Stimulated activated CD8-positive, alpha-beta memory T cell treated with anti-CD3 and anti-CD28 coated beads, Interleukin-4, amount 100 ng/mL, for 24 hours (primary cell): ENCODE measurements around the gene SHISAL1.

ENCODE experiments used
- DNase-seq: peaks from one replicate; pipeline ENCODE4 v3.0.0-alpha.2; 2020; ENCODE audit warnings: low read depth

Gene SHISAL1

DNA sequence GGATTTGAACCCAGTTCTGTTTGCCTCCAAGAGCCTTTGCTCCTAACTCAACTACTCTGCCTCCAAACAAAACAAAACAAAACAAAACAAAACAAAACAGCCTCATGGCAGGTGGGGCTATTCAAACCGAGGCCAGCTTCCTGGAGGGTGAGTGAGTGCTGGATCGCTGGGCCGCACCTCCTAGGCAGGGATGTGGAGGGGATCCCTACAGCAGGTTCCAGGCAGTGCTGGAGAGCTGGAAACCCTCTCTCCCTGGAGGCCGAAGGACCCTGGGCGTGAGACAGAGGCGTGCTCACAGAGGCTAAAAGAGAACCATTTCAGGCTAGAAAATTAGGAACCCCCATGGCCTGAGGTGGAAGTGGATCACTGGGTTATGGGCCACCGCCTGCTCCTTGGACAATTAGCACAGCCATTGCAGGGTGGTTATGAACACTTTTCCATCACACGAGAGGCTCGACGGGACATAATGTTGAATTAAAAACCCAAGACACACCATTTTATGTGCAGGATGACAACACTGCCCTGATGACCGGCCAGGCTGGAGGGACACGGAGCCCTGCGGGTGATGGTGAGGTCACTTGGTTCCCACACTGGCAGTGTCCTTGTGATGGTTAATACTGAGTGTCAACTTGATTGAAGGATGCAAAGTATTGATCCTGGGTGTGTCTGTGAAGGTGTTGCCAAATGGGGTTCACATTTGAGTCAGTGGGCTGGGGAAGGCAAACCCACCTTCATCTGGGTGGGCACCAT lies 35.2 kb downstream of the SHISAL1 start:
- DNase-seq, result no peak

GRCh38 chr22:44276706-44277356 lies 35.9 kb downstream of the SHISAL1 start:
- DNase-seq, result no peak

GRCh38 chr22:44276041-44276440 lies 36.7 kb downstream of the SHISAL1 start:
- DNase-seq, result no peak

- no peak for DNase-seq
Measured at GRCh38 chr22:44275631-44275995, 37.1 kb downstream of the SHISAL1 start.

DNA sequence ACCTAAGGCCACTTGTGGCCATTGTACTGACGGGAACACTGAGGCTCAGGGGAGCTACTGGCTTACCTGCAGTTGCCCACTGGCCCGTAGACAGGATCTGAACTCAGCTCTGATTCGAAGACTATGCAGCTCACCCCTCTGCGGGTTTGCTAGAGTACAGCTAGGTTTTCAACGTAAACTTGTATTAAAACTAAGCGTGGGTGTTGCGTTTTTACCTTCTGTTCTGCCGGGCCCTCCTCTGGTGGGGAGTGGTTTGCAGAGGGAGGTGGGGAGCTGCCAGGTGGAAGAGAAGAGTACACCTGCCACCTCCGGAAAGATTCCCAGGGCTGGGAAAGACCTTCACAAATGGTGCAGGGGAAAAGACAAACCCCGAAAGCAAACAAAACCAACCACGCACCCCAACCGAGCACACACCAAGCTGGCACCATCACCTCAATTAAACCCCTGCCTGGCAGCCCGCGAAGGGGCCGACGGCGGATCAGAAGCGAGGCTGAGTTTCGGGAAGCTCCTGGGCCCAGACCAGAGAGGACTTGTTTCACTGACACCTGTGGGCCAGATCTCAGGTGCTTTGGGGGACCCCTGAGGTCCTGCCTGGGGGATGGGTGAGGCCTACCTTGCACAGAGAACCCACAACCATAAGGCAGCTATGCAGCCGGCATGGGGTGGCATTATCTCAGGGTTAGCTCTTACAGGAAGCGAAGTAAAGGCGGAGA lies 37.7 kb downstream of the SHISAL1 start:
- no peak for DNase-seq

- DNase-seq, result no peak
Measured at GRCh38 chr22:44273175-44273574, 39.6 kb downstream of the SHISAL1 start.

DNA sequence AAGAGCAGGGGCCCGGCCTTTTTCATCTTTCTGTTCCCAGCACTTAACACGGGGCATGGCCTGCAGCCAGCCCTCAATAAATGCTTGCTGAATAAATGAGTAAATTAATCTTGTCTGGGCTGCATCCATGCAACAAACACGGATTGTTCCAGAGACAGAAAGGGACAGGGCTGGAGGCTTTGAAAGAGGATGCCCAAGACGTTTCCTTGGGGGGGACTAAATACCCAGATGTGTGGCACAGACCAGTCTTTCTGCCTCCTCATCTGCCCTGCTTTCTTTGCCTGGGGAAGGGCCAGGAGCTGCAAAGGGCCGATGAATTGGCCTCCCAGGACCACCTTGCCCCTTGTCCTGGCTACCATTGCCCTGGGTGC lies 40.4 kb downstream of the SHISAL1 start:
- DNase-seq, result no peak

GRCh38 chr22:44271732-44272400 lies 40.9 kb downstream of the SHISAL1 start:
- no peak for DNase-seq

- DNase-seq, result no peak
Measured at GRCh38 chr22:44271010-44271500, 41.7 kb downstream of the SHISAL1 start.

DNA sequence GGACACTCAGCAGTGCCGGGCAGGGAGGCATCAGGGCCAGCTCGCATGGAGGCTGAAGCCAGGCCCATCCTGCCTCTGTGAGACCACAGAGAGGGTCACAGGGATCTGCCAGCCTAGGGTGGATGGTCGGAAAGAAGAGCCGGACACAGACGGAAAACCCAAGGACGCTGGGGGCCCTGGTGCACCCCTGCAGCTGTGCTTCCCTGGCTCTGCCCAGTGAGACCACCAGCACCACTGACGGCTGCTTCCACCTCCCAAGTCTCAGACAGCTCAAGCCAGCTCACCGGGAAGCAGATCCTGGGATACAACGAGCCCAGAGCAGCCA lies 42.2 kb downstream of the SHISAL1 start:
- no peak for DNase-seq

DNA sequence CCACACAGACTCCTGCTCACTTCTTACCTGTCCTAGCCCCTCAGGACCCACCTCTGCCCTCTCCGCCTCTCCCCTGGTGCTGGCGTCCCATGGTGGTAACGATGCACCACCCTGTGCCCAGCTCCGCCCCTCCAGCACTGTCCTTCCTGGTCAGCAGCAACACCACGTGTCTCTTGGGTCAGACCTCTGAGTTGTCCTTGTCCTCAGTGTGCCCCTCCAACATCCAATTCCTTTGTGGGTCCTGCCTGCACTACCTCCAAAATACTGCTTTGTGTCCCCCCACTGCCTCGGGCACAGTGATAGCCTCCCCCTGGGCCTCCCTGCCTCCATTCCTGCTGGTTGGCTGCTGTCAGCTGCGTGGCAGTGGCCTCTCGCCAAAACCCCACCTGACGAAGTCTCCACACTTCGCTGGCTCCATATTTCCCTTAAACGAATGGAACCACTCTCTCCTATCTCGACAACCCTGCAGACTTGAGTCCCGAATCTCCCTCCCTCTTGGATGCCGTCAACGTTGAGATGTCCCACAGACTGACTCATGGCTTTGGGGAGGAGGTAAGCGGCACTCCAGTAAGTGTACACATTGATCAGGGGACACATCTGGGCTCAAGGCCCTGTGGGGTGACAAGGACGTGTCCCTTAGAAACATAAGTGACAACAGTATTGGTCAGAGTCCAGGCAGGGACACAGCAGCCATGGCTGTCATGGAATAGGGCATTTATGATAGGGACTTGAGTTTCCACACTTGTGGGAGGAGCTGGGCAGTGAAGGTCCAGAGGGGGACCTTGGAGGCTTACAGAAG lies 42.8 kb downstream of the SHISAL1 start:
- no peak for DNase-seq

- no peak for DNase-seq
Measured at GRCh38 chr22:44269117-44269498, 43.6 kb downstream of the SHISAL1 start.

GRCh38 chr22:44268431-44269116 lies 44.2 kb downstream of the SHISAL1 start:
- DNase-seq, result no peak

GRCh38 chr22:44267856-44268255 lies 44.9 kb downstream of the SHISAL1 start:
- DNase-seq, result no peak

- DNase-seq, result no peak
Measured at GRCh38 chr22:44266796-44267760, 45.7 kb downstream of the SHISAL1 start.

GRCh38 chr22:44263547-44263946 lies 49.2 kb downstream of the SHISAL1 start:
- no peak for DNase-seq

- DNase-seq, result no peak
Measured at GRCh38 chr22:44261861-44262595, 50.7 kb downstream of the SHISAL1 start.

GRCh38 chr22:44261164-44261860 lies 51.4 kb downstream of the SHISAL1 start:
- no peak for DNase-seq
